HG02852 (cell line): ENCODE measurements around the gene PPP1R13B.

Experiments used
- ATAC-seq: cut with Tn5 transposase; IDR thresholded peaks from one replicate; pipeline ENCODE4 v1.9.1; 2021; ENCODE audit warnings: mild to moderate bottlenecking, moderate library complexity; ENCODE audit not compliant: unreplicated experiment

The PPP1R13B gene

DNA sequence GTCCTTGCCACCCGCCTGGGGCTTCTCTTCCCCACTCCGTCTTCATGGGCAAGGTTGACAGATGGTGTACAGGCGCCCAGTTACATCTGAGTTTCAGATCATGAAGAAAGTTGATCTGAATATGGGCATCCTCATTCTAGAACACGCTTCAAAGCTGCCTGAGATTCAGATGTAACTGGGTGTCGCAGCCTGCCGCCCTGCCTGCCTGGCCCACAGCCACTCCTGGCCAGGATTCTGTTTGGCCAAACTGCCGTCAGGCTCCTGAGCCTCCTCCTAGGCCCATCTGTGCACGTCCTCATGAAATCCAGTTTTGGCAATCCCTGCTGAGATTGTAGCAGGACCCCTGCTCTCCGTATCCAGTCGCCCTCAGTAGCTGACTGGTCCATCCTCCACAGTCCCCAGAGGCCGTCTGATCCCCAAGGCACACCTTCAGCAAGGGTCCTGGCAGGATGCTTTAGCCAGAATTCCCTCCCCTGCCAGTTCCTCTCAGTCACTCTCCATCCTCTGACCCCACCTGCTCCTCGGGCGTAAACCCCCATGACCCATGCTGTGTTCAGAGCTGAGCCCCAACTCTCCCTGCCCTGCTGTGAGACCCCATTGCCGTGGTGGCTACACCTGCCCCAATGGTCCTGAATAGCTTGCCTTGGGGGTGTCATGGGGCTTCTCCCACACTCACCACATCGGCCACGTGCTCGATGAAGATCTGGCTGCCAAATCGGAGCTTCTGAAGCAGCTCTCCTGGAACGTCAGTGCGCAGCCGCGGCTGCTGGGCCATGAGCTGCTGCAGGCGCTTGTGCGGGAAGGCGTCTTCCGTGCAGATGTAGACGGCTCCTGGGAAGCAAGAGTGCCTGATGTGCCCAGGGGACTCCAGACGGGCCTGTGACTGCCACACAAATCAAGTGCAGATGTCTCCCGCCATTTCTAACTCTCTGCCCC lies 144.6 kb downstream of the PPP1R13B start:
- no peak for ATAC-seq

GRCh38 chr14:103702095-103702494 lies 145.3 kb downstream of the PPP1R13B start:
- ATAC-seq = no peak

GRCh38 chr14:103700753-103701490 lies 146.5 kb downstream of the PPP1R13B start:
- ATAC-seq = no peak

GRCh38 chr14:103699901-103700752 lies 147.2 kb downstream of the PPP1R13B start:
- ATAC-seq = no peak

DNA sequence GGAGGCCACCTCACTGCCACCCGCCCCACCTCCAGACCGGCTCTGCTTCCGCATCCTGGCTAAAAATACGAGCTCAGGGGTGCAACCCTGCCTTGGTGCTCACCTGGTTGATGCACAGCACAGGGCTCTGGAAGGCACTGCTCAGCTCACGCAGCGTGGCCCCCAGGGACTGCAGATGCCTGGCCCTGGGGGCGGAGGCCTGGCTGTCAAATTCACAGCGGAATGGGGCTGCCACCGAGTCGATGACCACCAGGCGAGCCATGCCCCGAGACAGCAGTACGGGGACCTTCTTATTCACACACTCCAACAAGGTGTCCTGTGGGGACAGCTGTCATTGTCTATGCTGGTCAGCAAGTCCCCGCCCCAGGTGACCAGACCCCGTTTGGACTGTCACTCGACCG lies 148.1 kb downstream of the PPP1R13B start:
- ATAC-seq = no peak

DNA sequence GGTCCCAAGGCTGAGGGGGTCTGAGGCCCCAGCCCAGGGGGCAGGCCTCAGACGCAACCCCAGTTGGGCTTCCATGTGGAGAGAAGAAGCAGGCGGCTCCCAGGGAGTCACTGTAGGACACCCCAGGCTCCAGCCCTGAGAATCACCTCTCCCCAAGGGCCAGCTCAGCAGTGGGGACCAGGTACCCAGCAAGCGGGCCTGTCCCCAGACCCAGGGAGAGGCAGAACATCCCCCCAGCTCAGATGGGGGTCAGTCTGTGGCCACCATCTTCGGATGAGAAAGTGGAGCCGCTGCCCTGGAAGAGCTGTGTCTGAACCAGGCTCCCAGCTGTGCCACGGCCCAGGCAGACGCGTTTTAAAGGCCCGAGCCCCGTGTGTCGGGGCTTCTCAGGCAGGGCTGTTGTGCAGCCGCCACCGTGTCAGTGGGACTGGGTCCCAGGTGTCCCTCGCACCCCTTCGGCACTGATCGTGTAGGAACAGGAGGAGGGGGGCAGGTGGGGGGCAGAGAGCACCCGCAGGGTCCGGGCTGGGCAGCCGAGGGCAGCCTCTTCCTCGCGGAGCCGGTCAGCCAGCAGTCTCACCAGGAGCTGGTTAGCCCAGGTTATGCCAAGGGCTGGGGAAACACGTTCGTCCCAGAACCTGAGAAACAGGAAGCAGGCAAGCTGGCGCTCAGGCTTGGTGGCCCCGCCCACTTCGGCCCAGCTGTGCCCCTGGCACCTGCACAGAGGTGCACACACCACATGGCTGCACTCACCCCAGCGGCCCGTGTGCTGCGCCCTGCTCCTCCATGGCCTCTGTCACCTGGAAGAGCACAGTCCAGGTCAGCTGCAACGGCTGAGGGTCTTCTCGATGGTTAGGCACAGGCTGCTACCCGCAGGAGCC lies 148.8 kb downstream of the PPP1R13B start:
- ATAC-seq = no peak

DNA sequence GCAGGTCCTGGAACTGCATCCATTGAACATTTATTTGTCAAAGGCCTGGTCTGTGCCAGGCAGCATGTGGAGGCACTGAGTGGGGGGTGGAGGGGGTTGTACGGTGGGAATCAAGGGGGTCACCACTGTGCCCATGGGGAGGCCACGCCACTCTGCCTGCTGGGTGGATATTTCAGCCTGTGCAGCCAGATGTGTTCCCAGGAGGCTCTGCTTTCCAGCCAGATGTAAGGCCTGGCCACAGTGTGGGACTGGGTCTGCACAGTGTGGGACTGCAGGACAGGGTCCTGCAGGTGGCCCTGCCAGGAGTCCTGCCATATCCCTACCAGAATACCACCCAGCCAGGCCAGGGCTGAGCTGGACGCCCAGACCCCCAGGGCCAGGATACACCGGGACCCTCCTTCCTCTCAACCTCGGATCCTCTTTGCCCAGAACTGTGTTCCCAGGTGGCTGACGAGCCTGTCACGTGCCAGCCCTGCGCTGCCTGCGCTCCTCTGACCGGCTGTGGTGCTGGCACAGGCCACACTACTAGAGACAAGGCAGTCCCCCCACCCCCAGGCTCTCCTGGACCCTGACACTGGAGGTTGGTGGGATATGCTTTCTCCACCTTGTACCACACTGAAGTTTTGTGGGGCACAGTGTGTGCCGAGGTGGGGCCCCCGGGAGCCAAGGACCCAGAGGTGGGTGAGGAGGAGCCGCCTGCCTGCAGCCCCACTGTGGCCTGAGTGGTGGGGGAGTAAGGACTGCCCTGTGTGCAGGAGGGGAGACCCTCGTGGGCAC lies 149.6 kb downstream of the PPP1R13B start:
- no peak for ATAC-seq

GRCh38 chr14:103697206-103697602 lies 150.2 kb downstream of the PPP1R13B start:
- ATAC-seq = no peak

DNA sequence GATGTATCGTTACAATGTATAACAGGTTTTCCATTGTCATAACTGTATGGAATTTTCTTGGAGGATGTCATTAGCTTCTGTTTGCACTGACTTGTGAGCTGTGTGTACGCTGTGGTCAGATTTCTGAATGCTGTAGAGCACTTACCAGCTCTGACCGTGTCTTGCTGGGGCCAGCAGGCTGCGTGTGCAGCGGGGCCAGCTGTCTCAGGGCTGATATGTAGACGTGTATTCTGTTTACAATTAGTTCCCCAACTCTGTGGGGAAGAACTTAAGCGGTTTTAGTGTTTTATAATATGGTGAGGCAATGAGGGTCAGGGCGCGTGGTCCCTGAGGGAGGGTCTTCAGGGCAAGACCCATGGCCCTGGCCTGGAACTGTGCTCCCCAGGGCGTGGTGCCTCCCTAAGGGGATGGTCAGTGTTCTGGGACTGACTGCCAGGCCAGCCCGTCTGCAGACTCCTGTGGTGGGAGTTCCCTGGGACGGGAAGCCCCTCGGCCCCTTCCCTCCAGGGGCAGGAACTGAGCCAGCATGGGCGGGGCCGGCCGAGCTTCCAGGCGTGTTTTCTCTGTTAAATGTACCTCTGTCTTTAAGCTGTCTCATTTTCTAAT lies 150.8 kb downstream of the PPP1R13B start:
- ATAC-seq = no peak

GRCh38 chr14:103696070-103696402 lies 151.3 kb downstream of the PPP1R13B start:
- no peak for ATAC-seq

DNA sequence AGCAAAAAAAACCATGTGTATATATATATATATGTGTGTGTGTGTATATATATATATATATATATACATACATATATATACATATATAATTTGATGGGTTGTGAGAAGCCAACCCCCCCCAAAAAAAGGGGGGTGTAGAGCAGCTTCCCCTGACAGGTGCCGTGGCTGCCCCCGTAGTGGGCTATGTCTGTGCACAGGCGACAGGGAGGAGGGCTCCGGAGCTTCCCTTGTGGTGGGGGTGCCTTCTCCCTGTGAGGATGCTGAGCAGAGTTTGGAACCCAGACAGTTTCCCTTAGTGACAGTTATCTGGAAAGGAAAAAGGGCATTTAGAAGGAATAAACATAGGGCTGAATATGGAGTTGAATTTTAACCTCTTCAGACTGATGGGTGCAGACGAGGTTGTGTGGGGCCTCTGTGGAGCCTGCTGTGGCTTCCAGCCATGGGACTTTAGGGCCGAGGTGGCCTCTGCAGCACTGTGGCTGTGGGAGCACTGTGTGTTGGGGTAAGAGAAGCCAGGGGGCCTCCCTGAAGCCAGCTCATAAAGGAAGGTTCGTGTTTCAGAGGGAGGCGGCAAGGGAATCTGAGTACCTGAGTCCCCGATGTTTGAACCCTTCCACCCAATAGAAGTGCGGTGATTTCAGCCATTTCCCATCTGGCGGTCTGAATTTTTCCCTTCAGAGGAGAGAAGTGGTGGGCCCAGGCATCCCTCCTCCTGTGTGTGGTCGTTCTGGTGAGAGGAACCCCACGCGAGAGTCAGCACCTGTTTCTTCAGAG lies 151.9 kb downstream of the PPP1R13B start:
- ATAC-seq = no peak

DNA sequence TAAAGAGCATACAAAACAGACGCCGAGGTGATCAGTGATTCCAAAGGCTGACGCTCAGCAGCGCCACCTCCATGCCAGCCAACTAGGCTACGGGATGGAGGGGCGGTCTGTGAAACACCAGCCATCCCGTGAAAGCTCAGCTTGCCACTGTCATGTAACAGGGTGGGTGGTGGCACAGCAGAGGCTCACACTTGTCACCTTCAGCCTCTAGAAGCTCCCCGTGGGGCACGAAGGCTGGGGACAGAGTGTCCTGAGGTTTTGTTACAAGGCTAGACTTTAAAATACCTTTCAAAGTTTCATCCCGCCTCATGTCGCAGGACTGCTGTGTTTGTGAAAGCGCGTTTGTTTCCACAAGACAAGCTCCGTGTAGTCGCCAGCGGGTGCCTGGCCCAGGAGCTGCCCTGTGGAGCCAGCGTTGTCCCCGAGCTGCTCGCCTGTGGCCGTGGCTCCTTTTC lies 152.8 kb downstream of the PPP1R13B start:
- no peak for ATAC-seq

- ATAC-seq = no peak
Observed at GRCh38 chr14:103693515-103693914, 153.9 kb downstream of the PPP1R13B start.

- no peak for ATAC-seq
Observed at GRCh38 chr14:103692871-103693270, 154.5 kb downstream of the PPP1R13B start.

DNA sequence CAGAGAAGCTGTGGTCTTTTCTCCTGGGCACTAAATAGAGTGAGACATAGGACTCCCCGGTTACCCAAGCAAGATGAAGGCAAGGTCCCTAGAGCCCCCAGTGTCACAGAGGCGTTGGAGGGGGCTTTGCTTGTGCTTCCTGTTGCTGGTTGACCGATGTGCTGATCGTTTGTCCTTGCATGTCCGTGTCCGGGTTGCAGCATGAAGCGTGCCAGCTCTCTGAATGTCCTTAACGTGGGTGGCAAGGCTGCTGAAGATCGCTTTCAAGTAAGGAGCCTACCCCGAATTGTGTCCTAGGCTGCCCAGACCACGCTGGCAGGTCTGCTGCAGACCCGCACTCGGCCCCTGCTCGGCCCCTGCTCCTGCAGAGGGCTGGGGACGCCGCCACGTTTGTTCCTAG lies 155.2 kb downstream of the PPP1R13B start:
- ATAC-seq = peak; percentile 17

GRCh38 chr14:103691655-103692054 lies 155.7 kb downstream of the PPP1R13B start:
- ATAC-seq = peak; percentile 69

- no peak for ATAC-seq
Observed at GRCh38 chr14:103690332-103690731, 157.0 kb downstream of the PPP1R13B start.
